IMR-90 (cell line): Measurements from ENCODE around the gene HRNR. TPM values are rescaled to one million over a fixed set of nuclear protein-coding genes. Genes with fewer than 3 reads are reported as not detected.

Experiments used
- ATAC-seq: fragments of 200-7000 bp; cut with Tn5 transposase; 2 replicates; pipeline ENCODE4 v1.9.1; 2020; ENCODE audit warnings: low read depth, mild to moderate bottlenecking, moderate library complexity
- BruUV-seq: library from RNA; stranded (reverse); fragments of 400-500 nt; replicated peaks from 2 replicates; lab custom pipeline; 2021; lab: Mats Ljungman, UMichigan
- CTCF ChIA-PET: fragments of 300-600 bp; formaldehyde crosslinking; extraction: SDS; loops from one replicate; lab custom pipeline; 2021; ENCODE audit warnings: antibody characterized with exemption; lab: Yijun Ruan, JAX
- POLR2A ChIA-PET: fragments of 300-600 bp; sonication (Branson Sonifier 250); formaldehyde crosslinking; loops from one replicate; lab custom pipeline; 2022; ENCODE audit warnings: antibody characterized with exemption; ENCODE audit not compliant: unreplicated experiment; lab: Charles Lee
- DNase-seq: peaks from one replicate; pipeline ENCODE4 v3.0.0; 2013
- H2AFZ ChIP-seq: replicated peaks from 2 replicates; pipeline ENCODE3; 2013; ENCODE audit warnings: low read length, mild to moderate bottlenecking; ENCODE audit not compliant: poor library complexity
- H2AK5ac ChIP-seq: 2 replicates; pipeline ENCODE4 v1.6.1; 2013; ENCODE audit warnings: low read depth, low read length, inconsistent platforms
- H2AK9ac ChIP-seq: replicated peaks from 2 replicates; pipeline ENCODE3; 2013; ENCODE audit warnings: mild to moderate bottlenecking, low read depth, low read length, moderate library complexity; ENCODE audit not compliant: poor library complexity
- H2BK120ac ChIP-seq: 2 replicates; pipeline ENCODE4 v1.6.1; 2013; ENCODE audit warnings: low read depth, low read length, inconsistent platforms
- H2BK15ac ChIP-seq: 3 replicates; pipeline ENCODE4 v1.6.1; 2013; ENCODE audit warnings: low read depth, low read length, inconsistent platforms
- H2BK20ac ChIP-seq: 2 replicates; pipeline ENCODE4 v1.6.1; 2013; ENCODE audit warnings: low read depth, mild to moderate bottlenecking, inconsistent platforms, low read length, moderate library complexity
- H2BK5ac ChIP-seq: 2 replicates; pipeline ENCODE4 v1.6.1; 2013; ENCODE audit warnings: mild to moderate bottlenecking, low read depth, low read length, inconsistent platforms; ENCODE audit not compliant: poor library complexity, severe bottlenecking
- H3K14ac ChIP-seq: replicated peaks from 2 replicates; pipeline ENCODE4 v1.6.1; 2013; ENCODE audit warnings: low read depth, low read length, inconsistent platforms
- H3K18ac ChIP-seq: 2 replicates; pipeline ENCODE4 v1.6.1; 2013; ENCODE audit warnings: low read depth, low read length, control low read depth
- H3K23ac ChIP-seq: 2 replicates; pipeline ENCODE4 v1.6.1; 2013; ENCODE audit warnings: low read depth, low read length, inconsistent platforms
- H3K27ac ChIP-seq: 2 replicates; pipeline ENCODE4 v1.5.1; 2013; ENCODE audit warnings: mild to moderate bottlenecking, control low read depth, low read length; ENCODE audit not compliant: insufficient read depth
- H3K27me3 ChIP-seq: 2 replicates; pipeline ENCODE4 v1.6.1; 2013; ENCODE audit warnings: low read length; ENCODE audit not compliant: control insufficient read depth, insufficient read depth
- H3K36me3 ChIP-seq: 2 replicates; pipeline ENCODE4 v1.6.1; 2013; ENCODE audit warnings: low read length, mixed read lengths; ENCODE audit not compliant: control insufficient read depth, insufficient read depth
- H3K4ac ChIP-seq: 2 replicates; pipeline ENCODE4 v1.6.1; 2013; ENCODE audit warnings: low read depth, low read length, inconsistent platforms
- H3K4me1 ChIP-seq: 2 replicates; pipeline ENCODE4 v1.6.1; 2013; ENCODE audit warnings: low read length, mixed read lengths; ENCODE audit not compliant: control insufficient read depth, insufficient read depth
- H3K4me2 ChIP-seq: 2 replicates; pipeline ENCODE4 v1.6.1; 2013; ENCODE audit warnings: low read depth, mild to moderate bottlenecking, control low read depth, low read length, moderate library complexity
- H3K4me3 ChIP-seq: 2 replicates; pipeline ENCODE4 v1.5.1; 2013; ENCODE audit warnings: low read depth, mild to moderate bottlenecking, control low read depth, low read length, moderate library complexity; ENCODE audit not compliant: insufficient read depth
- H3K56ac ChIP-seq: 2 replicates; pipeline ENCODE4 v1.6.1; 2013; ENCODE audit warnings: low read length, inconsistent platforms; ENCODE audit not compliant: insufficient read depth; ENCODE audit errors: extremely low read depth
- H3K79me1 ChIP-seq, 2 experiments: 2 replicates each; pipeline ENCODE4 v1.6.1; 2013; ENCODE audit warnings: low read length in 2 of 2, inconsistent platforms in 1 of 2, low read depth in 1 of 2
- H3K9ac ChIP-seq: 2 replicates; pipeline ENCODE4 v1.6.1; 2013; ENCODE audit warnings: low read depth, low read length, control low read depth
- H3K9me1 ChIP-seq: 2 replicates; pipeline ENCODE4 v1.6.1; 2013; ENCODE audit warnings: low read length, inconsistent platforms; ENCODE audit not compliant: insufficient read depth
- H3K9me3 ChIP-seq: 2 replicates; pipeline ENCODE4 v1.6.1; 2013; ENCODE audit warnings: low read length; ENCODE audit not compliant: control insufficient read depth, insufficient read depth
- H4K20me1 ChIP-seq: 2 replicates; pipeline ENCODE4 v1.6.1; 2013; ENCODE audit warnings: low read length, inconsistent platforms; ENCODE audit not compliant: insufficient read depth
- H4K5ac ChIP-seq: 2 replicates; pipeline ENCODE4 v1.6.1; 2013; ENCODE audit warnings: mild to moderate bottlenecking, low read depth, low read length, control low read depth
- H4K8ac ChIP-seq, 2 experiments: 2 replicates each; pipeline ENCODE4 v1.6.1; 2013; ENCODE audit warnings: low read depth in 2 of 2, low read length in 2 of 2, control low read depth in 1 of 2, inconsistent platforms in 1 of 2
- H4K91ac ChIP-seq: 2 replicates; pipeline ENCODE4 v1.6.1; 2013; ENCODE audit warnings: low read depth, low read length, inconsistent platforms; ENCODE audit not compliant: insufficient read depth
- CEBPB ChIP-seq: IDR thresholded peaks from 2 replicates; pipeline ENCODE4 v1.6.1; 2012; ENCODE audit warnings: low read depth, low read length, improper control_type of control experiment
- CHD1 ChIP-seq: IDR thresholded peaks from 2 replicates; pipeline ENCODE4 v1.6.1; 2012; ENCODE audit warnings: low read depth, low read length, improper control_type of control experiment
- CTCF ChIP-seq: conservative IDR thresholded peaks from 2 replicates; pipeline ENCODE4 v1.5.1; 2012; ENCODE audit warnings: mild to moderate bottlenecking, low read depth, low read length, improper control_type of control experiment
- ELK1 ChIP-seq: fragments of 150-350 bp; IDR thresholded peaks from 2 replicates; pipeline ENCODE4 v1.6.1; 2016; ENCODE audit warnings: low read depth, mild to moderate bottlenecking, low read length, moderate library complexity, borderline replicate concordance
- FOS ChIP-seq: fragments of 150-350 bp; IDR thresholded peaks from 2 replicates; pipeline ENCODE4 v1.6.1; 2016; ENCODE audit warnings: low read depth, low read length
- MAFK ChIP-seq: IDR thresholded peaks from 2 replicates; pipeline ENCODE4 v1.6.1; 2012; ENCODE audit warnings: low read depth, low read length, improper control_type of control experiment
- MAZ ChIP-seq: IDR thresholded peaks from 2 replicates; pipeline ENCODE4 v1.6.1; 2012; ENCODE audit warnings: low read depth, mild to moderate bottlenecking, low read length, improper control_type of control experiment, moderate library complexity, borderline replicate concordance
- MXI1 ChIP-seq: IDR thresholded peaks from 2 replicates; pipeline ENCODE4 v1.6.1; 2012; ENCODE audit warnings: low read depth, mild to moderate bottlenecking, low read length, moderate library complexity, borderline replicate concordance
- NFE2L2 ChIP-seq: fragments of 150-350 bp; IDR thresholded peaks from 2 replicates; pipeline ENCODE4 v1.6.1; 2016; ENCODE audit warnings: low read depth, mild to moderate bottlenecking, low read length
- POLR2A ChIP-seq: IDR thresholded peaks from 2 replicates; pipeline ENCODE4 v1.6.1; 2012; ENCODE audit warnings: mild to moderate bottlenecking, low read depth, low read length
- RCOR1 ChIP-seq: IDR thresholded peaks from 2 replicates; pipeline ENCODE4 v1.6.1; 2012; ENCODE audit warnings: mild to moderate bottlenecking, low read length, improper control_type of control experiment; ENCODE audit not compliant: insufficient replicate concordance
- SMC3 ChIP-seq: fragments of 150-350 bp; IDR thresholded peaks from 2 replicates; pipeline ENCODE4 v1.6.1; 2016; ENCODE audit warnings: low read depth, mild to moderate bottlenecking, antibody characterized with exemption, low read length, moderate library complexity
- USF2 ChIP-seq: fragments of 150-350 bp; IDR thresholded peaks from 2 replicates; pipeline ENCODE4 v1.6.1; 2017; ENCODE audit warnings: mild to moderate bottlenecking, antibody characterized with exemption, low read length, low read depth
- WGBS, 2 experiments: methylation state at CpG; one replicate each; pipeline versions ENCODE4 v1.1.5 to v1.1.7; 2013; ENCODE audit warnings: missing lambda C conversion rate in 2 of 2; ENCODE audit not compliant: insufficient read length in 1 of 2; ENCODE audit errors: extremely low coverage in 2 of 2; 5-methylcytosine and 5-hydroxymethylcytosine counted together
- dilution Hi-C: fragments of 300-500 bp; cut with HindIII; formaldehyde crosslinking; loops from one replicate; pipeline ENCODE4 v1.14.3; 2018; ENCODE audit warnings: low sequenced_read_pairs; ENCODE audit not compliant: unreplicated experiment
- in situ Hi-C: fragments of 300-500 bp; cut with MboI; formaldehyde crosslinking; loops from 3 replicates; pipeline ENCODE4 v1.14.3; 2019; ENCODE audit warnings: low sequenced_read_pairs, inconsistent platforms, mixed read lengths
- intact Hi-C: fragments of 100-400 bp; cut with micrococcal nuclease; formaldehyde crosslinking; loops from 2 replicates; pipeline ENCODE4 v1.10.0; 2022
- polyA plus RNA-seq, 3 experiments: library from polyadenylated mRNA; depleted of rRNA; stranded (reverse); fragments of >200 nt; gene quantifications; 2 replicates each; pipeline ENCODE4 v1.2.3, GENCODE V29; 2012; ENCODE audit warnings: low replicate concordance in 1 of 3
- total RNA-seq: library from RNA; depleted of rRNA; stranded (reverse); fragments of >200 nt; gene quantifications from 2 replicates; pipeline ENCODE4 v1.2.3, GENCODE V29; 2012

Gene HRNR
- total and polyA plus RNA-seq, 2 of the 4 experiments (the other 2 are of a cell fraction): under 0.01 TPM; not detected in 1

- no peaks in the 10 kb centered on the region for H3K36me3 ChIP-seq
- no peak overlapping the region for H4K91ac ChIP-seq
- H3K4me1 ChIP-seq: no peaks in the 10 kb centered on the region
- no TSS peak for BruUV-seq
- no peak overlapping the region for H3K4ac ChIP-seq
- H3K14ac ChIP-seq: no peak overlapping the region
- in situ Hi-C loops (no loop called here), intact Hi-C loops (no loop called here), dilution Hi-C loops (no loop called here)
- H2BK120ac ChIP-seq: no peak overlapping the region
- no peak overlapping the region for H2AK5ac ChIP-seq
- H3K56ac ChIP-seq: no peak overlapping the region
- ATAC-seq: no peak
- H3K18ac ChIP-seq: no peak overlapping the region
- no peaks in the 10 kb centered on the region for H3K9me3 ChIP-seq
- no peaks in the 10 kb centered on the region for H3K27me3 ChIP-seq
- no peak overlapping the region for H4K5ac ChIP-seq
- no peak overlapping the region for H3K27ac ChIP-seq
- H3K4me2 ChIP-seq: no peak overlapping the region
- no peaks in the 10 kb centered on the region for H4K20me1 ChIP-seq
- no peaks in the 10 kb centered on the region for H3K79me1 ChIP-seq
- no peak overlapping the region for H2BK15ac ChIP-seq
- H2AFZ ChIP-seq: no peak overlapping the region
- H3K9ac ChIP-seq: no peak overlapping the region
- H2AK9ac ChIP-seq: no peak overlapping the region
- DNase-seq: no peak
- ChIA-PET POLR2A (no interaction called here), CTCF (no interaction called here)
- H3K23ac ChIP-seq: no peak overlapping the region
- H3K4me3 ChIP-seq: no peak overlapping the region
- TF ChIP-seq MAZ: no peak
- TF ChIP-seq FOS: no peak
- TF ChIP-seq MXI1: no peak
- TF ChIP-seq USF2: no peak
- TF ChIP-seq CHD1: no peak
- TF ChIP-seq NFE2L2: no peak
- no peak for TF ChIP-seq RCOR1
- TF ChIP-seq POLR2A: no peak
- no peak for TF ChIP-seq CTCF
- no peak for TF ChIP-seq ELK1
- TF ChIP-seq SMC3: no peak
- no peak for TF ChIP-seq CEBPB
- no peak for TF ChIP-seq MAFK
- no peak overlapping the region for H2BK5ac ChIP-seq
- no peak overlapping the region for H4K8ac ChIP-seq
- WGBS, 2 experiments: no CpG with 5 or more reads among the region's 2 CpGs
- H3K9me1 ChIP-seq: no peaks in the 10 kb centered on the region
- no peak overlapping the region for H2BK20ac ChIP-seq
Measured at GRCh38 chr1:152251391-152251790, 27.4 kb upstream of the HRNR start.
